Natural killer cell (primary cell): ENCODE measurements around the gene PRDM16. TPM values are rescaled to one million over a fixed set of nuclear protein-coding genes. Genes with fewer than 3 reads are reported as not detected.

Experiments
- ATAC-seq, 3 donors: fragments of 150-1000 bp in 2 of 3; fragments of 200-7000 bp in 1 of 3; cut with Tn5 transposase; 1 replicate in 1 of 3; 2 replicates in 2 of 3; pipeline ENCODE4 v1.10.0; 2021; ENCODE audit warnings: mild to moderate bottlenecking in 2 of 3, moderate library complexity in 2 of 3
- DNase-seq, 2 donors: peaks; one replicate each; pipeline versions ENCODE4 v3.0.0 to v3.0.0-alpha.2; 2013 to 2021; ENCODE audit warnings: mixed read lengths in 1 of 2
- H3K27ac ChIP-seq: one replicate; pipeline ENCODE4 v1.5.1; 2013; ENCODE audit warnings: mild to moderate bottlenecking, low read length
- H3K27me3 ChIP-seq: one replicate; pipeline ENCODE4 v1.6.1; 2013; ENCODE audit warnings: low read length; ENCODE audit not compliant: control insufficient read depth, insufficient read depth
- H3K36me3 ChIP-seq: one replicate; pipeline ENCODE4 v1.6.1; 2013; ENCODE audit warnings: low read length; ENCODE audit not compliant: control insufficient read depth, insufficient read depth
- H3K4me1 ChIP-seq: one replicate; pipeline ENCODE4 v1.6.1; 2013; ENCODE audit warnings: low read length; ENCODE audit not compliant: control insufficient read depth, insufficient read depth
- H3K4me3 ChIP-seq: one replicate; pipeline ENCODE4 v1.5.1; 2013; ENCODE audit warnings: low read length
- H3K9me3 ChIP-seq: one replicate; pipeline ENCODE4 v1.6.1; 2013; ENCODE audit warnings: low read length; ENCODE audit not compliant: control insufficient read depth, insufficient read depth
- H3K27ac Mint-ChIP-seq, 2 donors: one replicate each; pipeline ENCODE4 v1.8.0; 2022; ENCODE audit warnings: mild to moderate bottlenecking in 2 of 2, mixed read lengths in 2 of 2, moderate library complexity in 1 of 2
- H3K27me3 Mint-ChIP-seq, 2 donors: one replicate each; pipeline ENCODE4 v1.8.0; 2022; ENCODE audit warnings: low read depth in 2 of 2, mixed read lengths in 2 of 2
- H3K36me3 Mint-ChIP-seq: one replicate; pipeline ENCODE4 v1.8.0; 2022; ENCODE audit warnings: mixed read lengths
- H3K4me1 Mint-ChIP-seq, 2 donors: one replicate each; pipeline ENCODE4 v1.8.0; 2022; ENCODE audit warnings: mixed read lengths in 2 of 2
- H3K4me3 Mint-ChIP-seq: one replicate; pipeline ENCODE4 v1.8.0; 2022; ENCODE audit warnings: mild to moderate bottlenecking, moderate library complexity, mixed read lengths
- H3K9me3 Mint-ChIP-seq, 2 donors: one replicate each; pipeline ENCODE4 v1.8.0; 2022; ENCODE audit warnings: mixed read lengths in 2 of 2
- CTCF ChIP-seq: fragments of 200-600 bp; IDR thresholded peaks from one replicate; pipeline ENCODE4 v1.8.0; 2022; ENCODE audit warnings: antibody characterized with exemption
- WGBS: methylation state at CpG from one replicate; pipeline ENCODE4 v1.1.7; 2013; ENCODE audit warnings: missing lambda C conversion rate; ENCODE audit not compliant: insufficient coverage; 5-methylcytosine and 5-hydroxymethylcytosine counted together
- intact Hi-C: fragments of 100-400 bp; cut with micrococcal nuclease; formaldehyde crosslinking; loops from one replicate; pipeline ENCODE4 v1.14.2; 2022
- total RNA-seq, 4 donors: library from RNA; stranded (reverse); fragments of 120-200 nt in 1 of 4; gene quantifications; one replicate each; pipeline versions ENCODE4 v1.2.3 to v1.2.4, GENCODE V29; 2013 to 2022

Gene PRDM16
- total RNA-seq, 3 donors from 2014 or later (not counting 1 experiment from before 2014, with no cell fraction given) = 0.25 to 0.64 TPM; not detected in 1

GRCh38 chr1:3077081-3077480 lies 8.1 kb downstream of the PRDM16 start:
- H3K36me3 ChIP-seq = no peaks in the 10 kb centered on the region
- ATAC-seq (no peak), DNase-seq (no peak)
- H3K36me3 Mint-ChIP-seq = no peaks in the 10 kb centered on the region
- H3K27me3 ChIP-seq = peaks cover 7% of the 10 kb centered on the region
- H3K4me3 ChIP-seq = no peak overlapping the region
- H3K27ac ChIP-seq = no peak overlapping the region
- intact Hi-C loops = no loop called here
- H3K4me1 ChIP-seq = no peaks in the 10 kb centered on the region
- H3K9me3 ChIP-seq = no peaks in the 10 kb centered on the region
- H3K4me3 Mint-ChIP-seq = no peak overlapping the region
- H3K27ac Mint-ChIP-seq = no peak overlapping the region
- no peaks in the 10 kb centered on the region for H3K4me1 Mint-ChIP-seq
- H3K27me3 Mint-ChIP-seq = peaks cover 10 to 23% of the 10 kb centered on the region in 2 donors
- 92% methylated on average over 9 of the region's 9 CpGs for WGBS
- TF ChIP-seq CTCF = no peak
- no peaks in the 10 kb centered on the region for H3K9me3 Mint-ChIP-seq

DNA sequence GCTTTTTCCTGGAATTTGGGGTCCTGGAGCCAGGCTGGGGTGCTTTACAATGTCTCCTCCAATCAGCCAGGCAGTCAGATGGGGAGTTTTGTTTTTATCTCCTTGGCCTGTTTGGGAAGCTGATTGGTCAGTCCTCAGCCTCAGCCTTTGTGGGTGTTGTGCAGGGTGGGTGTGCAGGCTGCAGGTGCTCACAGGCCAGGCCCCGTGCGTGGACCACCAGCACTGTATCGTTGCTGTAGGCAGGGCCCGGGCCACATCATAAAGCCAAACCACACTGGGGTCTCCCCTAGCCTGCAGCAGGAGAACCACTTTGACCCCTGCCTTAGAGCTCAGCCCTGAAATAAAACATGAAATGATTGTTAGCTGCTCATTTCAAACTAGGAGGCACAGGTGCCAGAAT lies 8.6 kb downstream of the PRDM16 start:
- no peak overlapping the region for H3K4me3 Mint-ChIP-seq
- H3K36me3 ChIP-seq = no peaks in the 10 kb centered on the region
- no peak overlapping the region for H3K4me3 ChIP-seq
- no peak overlapping the region for H3K27ac Mint-ChIP-seq
- no peaks in the 10 kb centered on the region for H3K4me1 Mint-ChIP-seq
- TF ChIP-seq CTCF = no peak
- peaks cover 5% of the 10 kb centered on the region for H3K27me3 ChIP-seq
- no peak for ATAC-seq
- DNase-seq = no peak
- intact Hi-C loops = no loop called here
- peaks cover 7 to 23% of the 10 kb centered on the region in 2 donors for H3K27me3 Mint-ChIP-seq
- WGBS = 63% methylated on average over 4 of the region's 4 CpGs
- no peaks in the 10 kb centered on the region for H3K9me3 Mint-ChIP-seq
- no peak overlapping the region for H3K27ac ChIP-seq
- no peaks in the 10 kb centered on the region for H3K9me3 ChIP-seq
- no peaks in the 10 kb centered on the region for H3K36me3 Mint-ChIP-seq
- H3K4me1 ChIP-seq = no peaks in the 10 kb centered on the region

- WGBS = 39% methylated on average over 15 of the region's 15 CpGs
- Histone ChIP-seq H3K4me1 (no peaks in the 10 kb centered on the region), H3K27ac (no peak overlapping the region), H3K36me3 (no peaks in the 10 kb centered on the region), H3K9me3 (no peaks in the 10 kb centered on the region), H3K4me3 (no peak overlapping the region), H3K27me3 (peaks cover 2% of the 10 kb centered on the region)
- no peak for TF ChIP-seq CTCF
- H3K36me3 Mint-ChIP-seq = no peaks in the 10 kb centered on the region
- DNase-seq (no peak), ATAC-seq (no peak)
- no peaks in the 10 kb centered on the region for H3K4me1 Mint-ChIP-seq
- peaks cover 7 to 23% of the 10 kb centered on the region in 2 donors for H3K27me3 Mint-ChIP-seq
- H3K9me3 Mint-ChIP-seq = no peaks in the 10 kb centered on the region
- H3K27ac Mint-ChIP-seq = no peak overlapping the region
- intact Hi-C loops = no loop called here
- H3K4me3 Mint-ChIP-seq = no peak overlapping the region
These were observed 9.4 kb downstream of the PRDM16 start for GRCh38 chr1:3078430-3078861.

DNA sequence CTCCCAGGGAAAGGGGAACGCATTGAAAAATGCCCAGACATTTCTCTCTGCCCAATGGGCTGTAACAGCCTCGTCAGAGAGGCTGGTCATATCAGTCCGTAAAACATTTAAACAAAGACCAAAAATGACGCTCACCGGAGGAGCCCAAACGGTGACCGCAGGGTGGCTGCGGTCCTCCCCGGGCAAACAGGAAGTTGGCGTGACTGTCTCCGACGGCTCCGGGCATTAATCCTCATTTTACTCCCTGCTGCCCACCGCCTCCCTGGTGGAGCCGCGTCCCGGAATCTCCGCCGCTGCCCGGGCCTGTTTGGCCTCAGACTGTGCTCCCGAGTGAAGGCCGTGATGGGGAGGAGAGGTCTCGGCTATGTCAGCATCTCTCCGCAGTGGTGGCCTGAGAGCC lies 9.9 kb downstream of the PRDM16 start:
- Mint-ChIP-seq H3K9me3 (no peaks in the 10 kb centered on the region), H3K4me1 (no peaks in the 10 kb centered on the region), H3K36me3 (no peaks in the 10 kb centered on the region), H3K27me3 (peaks cover 7 to 23% of the 10 kb centered on the region in 2 donors), H3K27ac (no peak overlapping the region), H3K4me3 (no peak overlapping the region)
- H3K27ac ChIP-seq = no peak overlapping the region
- WGBS = 54% methylated on average over 24 of the region's 24 CpGs
- no peak for TF ChIP-seq CTCF
- H3K36me3 ChIP-seq = no peaks in the 10 kb centered on the region
- no peak overlapping the region for H3K4me3 ChIP-seq
- no peak for ATAC-seq
- H3K4me1 ChIP-seq = no peaks in the 10 kb centered on the region
- DNase-seq = no peak
- peaks cover 2% of the 10 kb centered on the region for H3K27me3 ChIP-seq
- intact Hi-C loops = no loop called here
- no peaks in the 10 kb centered on the region for H3K9me3 ChIP-seq
